GM19043 (cell line): Measurements from ENCODE around the gene TXLNA.

ENCODE experiments used
- ATAC-seq: cut with Tn5 transposase; IDR thresholded peaks from one replicate; pipeline ENCODE4 v1.9.1; 2021; ENCODE audit warnings: low read depth; ENCODE audit not compliant: unreplicated experiment

TXLNA gene

DNA sequence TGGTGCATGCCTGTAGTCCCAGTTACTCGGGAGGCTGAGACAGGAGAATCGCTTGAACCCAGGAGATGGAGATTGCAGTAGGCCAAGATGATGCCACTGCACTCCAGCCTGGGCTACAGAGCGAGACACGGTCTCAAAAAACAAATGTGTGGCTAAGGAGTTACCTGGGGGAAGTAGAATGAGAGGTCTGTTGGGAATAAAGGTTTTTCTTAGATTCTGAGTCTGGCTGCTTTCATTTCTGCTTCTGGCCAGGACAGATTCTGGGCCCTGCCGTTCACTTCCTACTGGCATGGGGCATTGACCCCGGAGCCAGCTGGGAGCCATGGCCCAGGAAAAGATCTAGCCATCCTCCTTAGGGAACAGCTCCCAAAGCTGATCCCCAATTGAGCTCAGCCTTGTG lies 29.0 kb downstream of the TXLNA start:
- ATAC-seq: no peak

DNA sequence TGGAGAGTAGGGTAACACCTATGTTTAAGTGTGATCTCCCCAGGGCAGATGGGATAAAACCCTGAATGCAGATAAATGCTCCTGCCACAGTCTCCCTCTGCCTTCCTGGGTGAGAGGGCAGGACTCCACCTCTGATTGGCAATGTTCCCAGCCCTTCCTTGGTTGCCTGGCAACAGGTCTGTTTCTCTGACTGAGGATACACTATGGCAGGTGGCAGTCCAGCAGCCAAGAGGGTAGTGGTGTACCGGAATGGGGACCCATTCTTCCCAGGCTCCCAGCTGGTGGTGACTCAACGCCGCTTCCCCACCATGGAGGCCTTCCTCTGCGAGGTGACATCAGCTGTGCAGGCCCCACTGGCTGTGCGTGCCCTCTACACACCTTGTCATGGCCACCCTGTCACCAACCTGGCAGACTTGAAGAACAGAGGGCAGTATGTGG lies 29.4 kb downstream of the TXLNA start, which contains the start of gene DCDC2B:
Gene DCDC2B (plus strand): TSS at position 199 of the 438 bp plus-strand sequence. CDS start 5 bp downstream, at position 204.
- ATAC-seq: no peak

DNA sequence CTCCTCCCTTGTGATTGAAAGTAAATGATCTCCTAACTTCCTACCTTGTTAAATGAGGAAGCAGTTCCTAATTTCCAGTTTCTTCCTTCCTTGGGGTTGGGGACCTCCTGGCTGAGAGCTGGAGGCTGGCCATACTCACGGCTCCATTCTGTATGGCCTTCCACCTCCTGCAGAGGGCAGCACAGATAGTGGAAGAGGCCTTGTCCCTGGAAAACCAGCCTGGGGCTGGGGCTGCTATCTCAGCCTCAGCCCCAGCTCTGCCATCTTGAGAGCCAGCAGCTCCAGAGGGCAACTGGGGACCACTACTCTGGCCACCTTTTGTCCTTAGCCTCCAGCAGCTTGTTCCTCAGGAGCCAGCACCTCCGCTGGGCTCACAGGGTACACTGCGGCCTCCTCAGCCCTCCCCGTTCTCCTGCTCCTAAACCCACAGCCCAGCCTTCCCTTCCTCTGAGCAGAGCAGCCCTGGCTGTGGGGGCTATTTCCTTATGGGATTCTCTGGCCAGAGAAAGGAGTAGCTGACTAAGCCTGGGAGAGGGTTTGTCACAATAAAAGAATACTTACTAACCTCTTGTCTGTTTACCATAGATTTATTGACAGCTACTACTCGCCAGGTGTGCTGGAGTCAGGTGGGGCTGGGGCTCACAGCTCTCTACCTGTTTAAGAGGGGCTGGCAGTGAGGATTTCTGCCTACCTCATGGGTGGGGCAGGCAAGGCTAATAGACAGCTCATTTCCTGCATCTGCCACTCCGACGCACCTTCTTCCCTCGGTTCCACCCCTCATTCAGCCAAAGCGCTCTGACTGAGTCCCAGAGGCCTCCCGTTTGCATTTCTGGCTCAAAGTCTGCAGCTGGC lies 36.4 kb downstream of the TXLNA start:
- no peak for ATAC-seq

DNA sequence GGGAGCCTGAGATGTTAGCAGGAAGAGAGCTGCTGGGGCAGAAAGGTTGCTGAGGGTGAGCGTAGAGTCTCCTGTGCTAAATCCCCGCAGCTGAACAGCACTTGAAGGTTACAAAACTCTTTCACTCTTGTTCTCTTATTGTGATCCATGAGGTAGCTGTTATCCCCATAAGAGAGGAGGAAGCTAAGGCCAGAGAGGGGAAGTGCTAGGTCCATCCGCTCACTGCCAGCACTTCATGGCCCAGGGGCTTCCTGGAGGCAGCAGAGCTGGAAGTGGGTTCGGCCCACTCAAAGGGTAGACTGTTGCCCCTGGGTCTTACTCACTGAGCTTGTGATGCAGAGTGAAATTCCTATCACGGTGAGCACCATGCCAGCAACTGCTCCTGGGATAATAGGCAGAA lies 37.1 kb downstream of the TXLNA start:
- ATAC-seq: no peak

DNA sequence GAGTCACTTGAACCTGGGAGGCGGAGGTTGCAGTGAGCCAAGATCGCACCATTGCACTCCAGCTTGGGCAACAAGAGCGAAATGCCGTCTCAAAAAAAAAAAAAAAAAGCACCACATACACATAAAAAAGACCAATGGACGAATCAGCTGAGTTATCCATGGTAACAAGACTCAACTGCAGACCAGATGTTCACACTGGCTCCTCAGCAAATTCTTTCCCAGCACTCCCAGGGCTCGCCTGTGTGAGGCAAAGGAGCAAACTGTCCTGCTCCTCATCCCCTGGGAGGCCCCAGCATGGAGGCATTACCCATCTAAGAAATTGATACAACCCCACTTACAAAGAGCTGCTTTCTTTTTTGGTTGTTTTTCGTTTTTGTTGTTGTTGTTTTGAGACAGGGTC lies 39.5 kb downstream of the TXLNA start:
- no peak for ATAC-seq

DNA sequence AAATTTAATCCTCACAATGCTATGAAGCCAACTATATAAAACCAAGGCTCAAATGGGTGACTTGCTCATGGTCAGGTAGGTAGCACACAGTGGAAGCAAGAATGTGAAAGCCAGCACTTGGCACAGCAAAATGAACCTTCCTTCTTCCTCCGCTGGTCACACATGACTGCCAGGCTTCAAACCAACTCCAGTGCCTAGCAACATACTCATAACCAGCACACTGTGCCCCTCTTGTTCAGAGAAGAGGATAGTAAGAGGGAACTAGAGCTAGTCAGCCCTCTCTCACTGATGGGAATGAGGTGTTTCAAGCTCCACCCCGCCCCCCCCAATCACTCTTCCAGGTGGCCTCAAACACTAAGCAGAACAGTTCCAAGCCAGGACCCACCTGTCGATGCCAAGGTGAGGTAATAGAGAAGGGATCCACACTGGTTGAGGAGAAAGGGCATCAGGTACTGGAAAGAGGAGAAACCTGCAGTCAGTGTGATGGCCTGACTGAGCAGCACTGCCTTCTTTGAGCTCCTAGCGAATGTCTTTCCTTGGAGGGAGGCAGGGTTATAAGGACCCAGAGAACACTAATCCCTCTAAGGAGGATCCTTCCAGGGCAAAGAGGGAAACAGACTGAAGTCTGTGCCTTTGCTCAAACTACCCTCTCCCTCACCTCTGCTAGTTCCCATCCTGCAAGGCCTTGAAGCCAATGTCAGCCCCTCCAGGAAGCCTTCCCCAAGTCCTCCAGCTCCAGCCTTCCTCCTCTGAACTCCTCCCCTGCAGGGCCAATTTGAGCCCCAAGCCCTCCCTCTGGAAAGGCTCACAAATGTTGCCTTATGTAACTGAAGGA lies 41.5 kb downstream of the TXLNA start:
- no peak for ATAC-seq

DNA sequence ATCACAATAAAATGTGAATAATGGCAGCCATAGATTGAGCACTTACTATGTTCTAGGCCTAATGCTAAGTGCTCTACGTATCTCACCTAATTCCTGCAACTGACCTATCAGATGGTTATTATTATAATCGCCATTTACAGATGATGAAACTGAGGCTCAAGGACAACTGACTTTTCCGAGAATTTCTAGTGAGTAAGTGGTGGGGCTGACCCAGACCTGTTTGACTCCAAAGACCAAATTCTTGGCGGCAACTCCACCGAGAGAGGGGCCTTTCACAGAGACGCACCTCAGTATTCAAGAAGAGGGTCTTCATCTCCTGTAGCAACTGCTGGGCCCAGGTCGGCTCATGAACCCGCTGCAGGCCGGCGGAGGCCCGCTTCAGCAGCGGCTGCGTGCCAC lies 42.1 kb downstream of the TXLNA start:
- ATAC-seq: no peak

DNA sequence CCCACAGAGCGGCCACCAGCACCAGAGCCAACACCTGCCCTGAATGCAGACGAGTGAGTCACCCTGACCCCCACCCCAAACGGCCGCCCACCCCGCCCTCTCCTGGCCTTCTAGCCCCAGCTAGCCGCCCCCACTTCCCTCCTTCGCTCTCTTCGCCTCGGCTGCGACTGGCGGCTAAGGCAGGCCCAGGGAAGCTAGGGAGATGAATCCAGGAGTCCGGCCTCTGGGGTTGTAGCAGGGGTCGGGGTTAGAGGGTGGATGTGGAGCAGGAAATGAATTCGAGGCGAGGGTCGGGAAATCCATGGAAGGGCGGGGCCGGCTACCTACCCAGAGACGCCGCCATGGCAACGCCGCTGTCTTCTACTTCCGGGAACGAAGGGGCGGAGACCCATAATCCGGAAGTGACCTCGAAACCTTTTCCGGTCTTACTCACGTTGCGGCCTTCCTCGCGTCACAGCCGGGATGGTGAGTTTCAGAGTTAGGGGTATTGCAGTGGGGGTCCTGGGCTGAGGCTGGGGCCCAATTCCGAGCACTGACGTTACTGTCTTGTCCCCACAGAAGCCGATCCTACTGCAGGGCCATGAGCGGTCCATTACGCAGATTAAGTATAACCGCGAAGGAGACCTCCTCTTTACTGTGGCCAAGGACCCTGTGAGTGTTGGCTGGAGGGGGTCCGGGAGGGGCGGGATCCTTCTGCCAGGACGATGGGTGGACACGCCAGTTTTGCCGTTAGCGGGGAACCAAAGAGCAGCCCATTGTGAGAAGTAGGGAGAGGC lies 42.7 kb downstream of the TXLNA start, which contains the start of the genes EIF3I and TMEM234:
Gene EIF3I (plus strand): TSS at position 428 of the 776 bp plus-strand sequence. CDS start 35 bp downstream, at position 463.
Gene TMEM234 (minus strand): TSS at position 374 of the 776 bp plus-strand sequence. CDS start 31 bp downstream, at position 343.
- ATAC-seq: peak; percentile 90

DNA sequence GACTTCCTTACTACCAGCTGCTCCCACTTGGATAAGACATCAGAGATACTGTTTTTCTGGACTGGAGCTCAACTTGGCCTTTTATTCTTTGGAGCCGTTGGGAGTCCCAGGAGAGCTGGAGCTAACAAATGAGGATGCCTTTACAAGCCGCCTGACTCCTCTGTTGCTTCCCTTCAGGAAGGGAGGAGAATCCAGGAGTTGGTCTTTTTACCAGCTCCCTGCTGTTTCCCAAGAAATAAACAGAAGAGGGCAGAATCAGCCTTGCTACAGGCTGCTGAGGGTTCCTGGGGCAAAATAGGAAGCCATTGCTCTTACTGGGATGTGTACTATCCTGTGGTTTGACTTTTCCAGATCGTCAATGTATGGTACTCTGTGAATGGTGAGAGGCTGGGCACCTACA lies 44.2 kb downstream of the TXLNA start:
- ATAC-seq: no peak

DNA sequence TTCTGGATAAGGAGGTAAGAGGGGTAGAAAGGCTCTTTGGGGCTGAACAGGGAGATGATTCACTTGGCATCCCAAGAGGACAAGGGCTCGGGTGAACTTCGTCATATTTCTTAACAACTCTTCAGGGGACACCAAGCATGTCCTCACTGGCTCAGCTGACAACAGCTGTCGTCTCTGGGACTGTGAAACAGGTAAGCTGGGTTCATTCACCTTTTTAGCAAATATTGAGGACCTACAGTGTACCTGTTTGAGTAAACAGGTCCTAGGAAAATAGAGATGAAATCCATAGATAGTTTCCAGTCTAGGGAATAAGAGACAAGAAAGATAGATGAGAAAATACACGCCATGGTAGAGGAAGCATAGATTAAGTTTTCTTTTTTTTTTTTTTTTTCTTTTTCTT lies 44.8 kb downstream of the TXLNA start:
- ATAC-seq: no peak

DNA sequence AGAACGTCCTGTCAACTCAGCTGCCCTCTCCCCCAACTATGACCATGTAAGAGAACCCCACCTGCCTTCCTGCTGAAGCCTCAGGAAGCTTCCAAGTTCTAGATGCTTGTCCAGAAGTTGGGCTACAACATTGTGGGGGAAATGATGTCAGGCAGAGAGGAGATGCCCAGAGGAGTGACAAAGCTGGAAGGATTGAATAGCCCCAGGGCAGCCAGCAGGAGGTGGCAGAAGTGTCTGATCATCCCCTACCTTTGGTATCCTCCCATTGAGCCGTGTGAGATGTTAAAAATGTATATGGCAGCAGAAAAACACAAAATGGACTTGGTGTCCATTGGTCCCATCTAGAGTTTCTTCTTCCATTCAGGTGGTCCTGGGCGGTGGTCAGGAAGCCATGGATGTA lies 49.3 kb downstream of the TXLNA start:
- ATAC-seq: no peak

DNA sequence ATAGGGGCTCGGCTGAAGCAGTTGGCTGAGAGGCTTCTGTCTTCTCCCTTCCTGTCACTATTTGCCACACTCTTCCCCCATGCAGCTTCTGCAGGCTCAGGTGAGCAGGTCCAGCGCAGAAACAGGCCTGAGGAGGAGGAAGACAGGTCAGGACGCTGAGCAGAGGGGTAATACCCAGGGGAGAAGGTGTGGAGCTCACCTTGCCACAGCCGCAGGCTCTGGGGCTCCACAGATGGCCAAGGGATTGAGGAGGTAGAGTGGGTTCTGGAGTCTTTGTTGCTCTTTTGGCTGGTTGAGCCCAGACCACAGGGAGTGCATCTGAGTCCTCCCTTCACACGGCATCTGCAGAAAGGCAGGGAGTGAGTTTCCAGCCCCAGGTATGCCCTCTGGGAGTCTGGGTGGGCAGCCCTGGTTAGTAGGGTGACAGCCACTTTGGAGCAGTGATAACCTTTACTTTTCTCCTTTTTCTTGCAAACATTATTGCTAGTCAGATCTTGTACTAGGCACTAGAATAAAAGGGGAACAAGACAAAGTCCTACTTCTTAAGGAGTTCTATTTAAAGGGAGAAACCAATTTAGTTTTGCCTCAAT lies 52.5 kb downstream of the TXLNA start:
- no peak for ATAC-seq

DNA sequence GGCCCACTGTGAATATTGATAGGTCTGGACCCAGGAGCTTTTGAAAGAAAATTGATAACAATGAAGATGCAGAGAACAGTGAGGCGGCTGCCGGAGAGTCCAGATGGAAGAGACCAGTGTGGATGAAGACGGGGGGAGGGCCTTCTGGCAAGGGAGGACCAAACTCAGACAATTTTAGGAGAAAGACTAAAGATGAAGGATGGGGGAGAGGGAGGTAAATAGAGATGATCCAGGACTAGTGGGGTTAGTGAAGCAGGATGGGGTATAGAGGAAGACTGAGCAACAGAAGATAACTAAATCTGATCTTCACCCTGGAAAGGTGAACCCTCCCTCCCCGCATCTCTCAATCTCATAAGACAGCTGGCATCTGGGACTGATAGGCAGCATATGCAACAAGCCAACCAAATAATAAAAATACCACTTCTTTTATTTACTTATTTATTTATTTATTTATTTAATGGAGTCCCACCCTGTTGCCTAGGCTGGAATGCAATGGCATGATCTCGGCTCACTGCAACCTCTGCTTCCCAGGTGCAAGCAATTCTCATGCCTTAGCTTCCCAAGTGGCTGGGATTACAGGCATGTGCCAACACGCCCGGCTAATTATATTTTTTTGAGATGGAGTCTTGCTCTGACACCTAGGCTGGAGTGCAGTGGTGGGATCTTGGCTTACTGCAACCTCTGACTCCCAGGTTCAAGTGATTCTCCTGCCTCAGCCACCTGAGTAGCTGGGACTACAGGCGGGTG lies 53.3 kb downstream of the TXLNA start:
- no peak for ATAC-seq

DNA sequence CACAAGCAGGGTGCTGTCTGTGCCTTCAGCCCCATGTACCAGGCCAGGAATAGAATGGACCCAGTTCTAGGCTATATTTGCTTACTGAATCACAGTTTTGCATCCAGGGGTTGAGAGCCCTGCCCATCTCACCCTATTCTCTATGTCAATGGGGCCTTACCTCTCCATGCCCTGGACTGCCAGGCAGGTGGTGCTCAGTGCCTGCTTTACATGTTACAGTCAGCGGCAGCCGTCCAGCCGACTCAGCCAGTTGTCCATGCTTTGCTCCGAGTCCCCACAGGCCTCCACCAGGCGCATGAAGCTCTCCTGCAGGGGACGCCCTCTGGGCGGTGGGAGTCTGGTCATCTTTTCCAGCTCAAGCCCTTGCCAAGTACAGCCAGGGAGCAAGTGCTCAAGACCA lies 55.3 kb downstream of the TXLNA start:
- ATAC-seq: no peak

DNA sequence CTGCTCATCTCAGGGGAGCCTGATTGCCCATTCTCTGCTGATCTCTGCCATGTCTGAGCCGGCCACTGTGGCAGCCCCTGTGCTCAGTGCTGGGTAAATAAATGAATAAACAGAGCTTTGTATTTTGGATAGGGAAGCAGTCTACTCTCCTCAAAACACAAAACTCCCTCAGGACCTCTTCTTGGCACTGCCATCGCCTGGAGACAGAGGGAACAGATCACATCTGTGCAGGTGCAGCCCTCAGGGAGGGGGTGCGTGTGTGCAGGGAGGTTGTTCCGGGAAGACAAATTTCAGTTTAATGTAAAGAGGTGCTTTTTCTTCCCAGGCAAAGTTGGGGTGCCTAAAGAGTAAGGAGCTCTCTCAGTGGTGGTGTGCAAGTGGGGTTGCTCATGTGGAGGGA lies 59.9 kb downstream of the TXLNA start:
- no peak for ATAC-seq

DNA sequence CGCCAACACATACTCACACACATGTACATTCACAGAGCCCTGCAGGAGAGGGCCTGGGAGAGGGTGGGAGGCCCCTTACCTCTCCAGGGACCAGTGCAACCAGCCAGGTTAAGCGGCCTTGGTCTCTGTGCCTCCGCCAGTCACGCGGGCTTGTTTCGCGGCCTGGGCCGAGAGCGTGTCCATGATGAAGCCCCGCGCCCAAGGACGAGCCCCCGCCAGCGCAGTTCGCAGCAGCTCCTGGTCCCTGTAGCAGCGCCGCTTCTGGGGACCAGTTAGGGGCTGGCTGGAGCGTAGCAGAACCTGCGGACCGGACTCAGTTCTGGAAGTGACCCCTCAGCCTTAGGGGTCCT lies 60.3 kb downstream of the TXLNA start:
- no peak for ATAC-seq

DNA sequence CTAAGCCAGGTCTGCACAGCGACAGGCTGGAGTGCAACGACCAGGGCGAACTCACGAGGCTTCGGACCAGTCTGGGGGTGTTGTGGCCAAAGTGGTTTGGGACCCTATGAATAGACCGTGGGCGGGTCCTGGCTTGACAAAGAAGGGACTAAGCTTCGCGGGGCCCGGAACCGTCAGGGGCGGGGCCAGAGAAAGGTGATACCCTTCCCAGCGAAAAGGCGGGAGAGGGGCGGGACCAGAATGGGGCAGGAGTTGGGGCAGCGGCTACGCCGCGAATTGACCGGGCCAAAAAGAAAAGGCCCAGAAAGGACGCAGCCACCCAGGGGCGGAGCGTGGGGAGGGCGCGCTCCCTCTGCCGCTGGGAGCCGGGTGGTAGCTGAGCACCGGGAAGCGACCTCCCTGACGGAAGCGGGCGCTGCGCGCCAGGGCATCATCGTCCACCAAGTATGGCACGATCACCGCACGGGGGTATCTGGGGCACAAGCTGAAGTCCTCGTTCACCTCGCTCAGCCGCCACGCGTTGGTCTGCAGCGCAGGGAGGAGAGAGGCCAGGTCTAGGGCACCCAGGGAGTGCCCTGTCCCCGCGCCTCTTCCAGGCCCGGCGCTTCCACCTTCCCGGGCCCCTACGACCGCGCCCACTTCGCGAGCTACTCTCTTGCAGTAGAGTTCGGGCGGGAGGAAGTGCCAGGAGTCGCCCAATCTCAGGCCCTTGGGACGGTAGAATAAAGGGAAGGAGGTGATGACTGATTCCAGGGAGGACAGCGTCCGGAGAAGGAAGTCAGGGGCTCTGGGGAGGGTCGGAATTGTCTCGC lies 60.9 kb downstream of the TXLNA start:
- no peak for ATAC-seq

DNA sequence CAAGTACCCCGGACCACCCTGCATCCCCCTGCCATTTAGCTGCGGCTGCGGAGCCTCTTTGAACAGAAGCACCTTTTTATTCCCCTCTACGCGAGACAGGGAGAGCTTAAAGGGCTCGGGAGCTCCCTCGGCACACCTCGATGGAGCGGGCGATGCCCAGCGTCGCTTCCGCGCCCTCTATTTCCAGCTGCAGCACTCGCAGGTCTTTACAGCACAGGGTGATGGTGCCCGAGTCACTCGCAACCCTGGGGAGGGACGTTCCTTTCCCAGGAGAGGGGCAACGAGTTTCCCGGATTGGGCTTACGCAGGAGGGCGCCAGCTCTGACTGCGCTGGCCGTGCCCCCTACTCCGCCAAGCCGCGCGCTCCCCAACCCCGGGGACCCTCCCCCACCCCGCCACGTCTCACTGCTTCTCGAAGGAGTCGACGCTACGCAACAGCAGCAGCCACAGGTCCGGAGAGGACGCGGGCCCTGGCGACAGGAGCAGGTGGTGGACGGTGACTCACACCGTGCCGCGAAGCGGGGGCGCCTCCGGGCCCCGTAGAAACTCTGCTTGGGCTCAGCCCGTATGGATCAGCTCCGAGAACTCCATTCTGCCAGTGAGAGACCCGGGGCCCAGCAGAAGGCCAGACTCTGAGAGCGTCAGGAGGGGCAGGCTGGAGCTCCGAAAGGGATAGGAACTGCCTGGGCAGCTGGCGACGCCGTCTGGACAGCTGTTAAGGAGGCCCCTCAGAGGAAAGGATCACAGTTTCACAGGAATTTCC lies 61.7 kb downstream of the TXLNA start:
- no peak for ATAC-seq
